Brain microvascular endothelial cell (primary cell): ENCODE data around the gene NGF.

Experiments
- DNase-seq: peaks from one replicate; pipeline ENCODE4 v3.0.0-alpha.2; 2020
- H3K27ac ChIP-seq: fragments of 250-450 bp; sonication (Bioruptor Pico); 2 replicates; pipeline ENCODE4 v1.5.1; 2020; ENCODE audit warnings: mild to moderate bottlenecking, moderate library complexity
- H3K27me3 ChIP-seq: fragments of 250-450 bp; sonication (Bioruptor Pico); replicated peaks from 2 replicates; pipeline ENCODE4 v1.5.1; 2020; ENCODE audit warnings: mild to moderate bottlenecking
- H3K36me3 ChIP-seq: fragments of 250-450 bp; sonication (Bioruptor Pico); replicated peaks from 2 replicates; pipeline ENCODE4 v1.5.1; 2020; ENCODE audit warnings: mild to moderate bottlenecking
- H3K4me3 ChIP-seq: 2 replicates; pipeline ENCODE4 v1.5.1; 2011; ENCODE audit warnings: low read depth, mild to moderate bottlenecking, control low read depth, low read length, moderate library complexity
- CTCF ChIP-seq: IDR thresholded peaks from 2 replicates; pipeline ENCODE4 v1.5.1; 2011; ENCODE audit warnings: low read depth, mild to moderate bottlenecking, moderate library complexity, low read length, control low read depth, inconsistent platforms; ENCODE audit errors: missing control alignments
- in situ Hi-C: cut with HindIII; loops from 2 replicates; pipeline ENCODE4 v1.10.0; 2017; ENCODE audit warnings: low sequenced_read_pairs, low pct_ligation_motif_present

The NGF gene

DNA sequence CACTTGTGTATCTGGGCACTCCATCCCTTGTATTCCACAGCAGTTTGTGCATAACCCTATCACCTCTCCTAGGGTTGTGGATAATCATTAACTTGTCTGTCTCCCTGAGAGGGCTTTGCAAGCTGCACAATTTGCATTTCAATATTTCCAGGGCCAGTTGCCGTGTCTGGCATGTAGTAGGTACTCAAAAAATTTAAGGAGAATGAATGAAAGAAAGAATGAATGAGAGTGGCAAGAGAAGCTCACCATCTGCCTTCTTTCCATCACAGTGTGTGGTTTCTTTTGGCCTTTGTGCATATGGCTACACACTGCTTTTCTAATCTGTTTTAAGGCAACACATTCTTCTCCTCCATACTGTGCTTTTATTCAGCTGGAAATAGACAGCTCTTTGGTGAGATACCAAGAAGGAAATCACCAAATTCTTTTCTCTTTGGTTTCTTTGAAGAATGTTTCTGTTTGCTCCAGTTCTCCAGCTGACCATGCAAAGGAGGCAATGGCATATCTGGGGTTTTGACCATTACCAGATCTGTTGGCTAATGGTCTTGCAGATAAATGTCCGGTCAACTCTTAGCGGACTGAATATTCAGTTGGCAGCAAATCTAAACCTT, 49.4 kb downstream of the NGF start:
- Histone ChIP-seq H3K4me3 (no peak overlapping the region), H3K27ac (no peak overlapping the region), H3K27me3 (no peaks in the 10 kb centered on the region), H3K36me3 (no peaks in the 10 kb centered on the region)
- no peak for TF ChIP-seq CTCF
- in situ Hi-C loops: no loop called here
- DNase-seq: no peak

DNA sequence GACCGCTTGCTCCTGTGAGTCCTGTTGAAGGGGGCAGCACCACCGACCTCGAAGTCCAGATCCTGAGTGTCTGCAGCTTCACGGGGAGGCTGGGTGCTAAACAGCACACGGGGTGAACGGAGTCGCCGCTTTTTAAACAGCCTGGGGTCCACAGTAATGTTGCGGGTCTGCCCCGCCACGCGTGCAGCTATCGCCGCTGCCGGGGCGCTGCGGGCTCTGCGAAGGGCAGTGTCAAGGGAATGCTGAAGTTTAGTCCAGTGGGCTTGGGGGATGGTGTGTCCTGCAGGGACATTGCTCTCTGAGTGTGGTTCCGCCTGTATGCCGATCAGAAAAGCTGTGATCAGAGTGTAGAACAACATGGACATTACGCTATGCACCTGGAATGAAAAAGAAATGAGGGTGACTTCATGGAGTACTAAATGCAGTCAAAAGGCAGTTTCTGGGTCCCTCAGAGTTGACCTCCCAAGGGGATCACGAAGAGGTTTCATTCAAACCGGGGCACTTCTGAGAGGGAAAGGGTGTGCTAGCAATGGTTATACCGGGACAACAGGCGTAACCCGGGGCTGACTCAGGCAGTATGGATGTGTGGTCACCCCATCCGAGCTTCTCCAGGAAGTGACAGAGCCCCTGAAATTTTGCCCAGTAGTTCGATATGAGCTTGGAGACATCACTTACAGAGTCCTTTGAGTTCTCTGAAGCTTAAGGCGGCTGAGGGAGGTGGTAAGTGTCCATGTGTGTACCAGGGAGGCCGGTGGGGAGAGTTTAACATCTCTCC, 51.4 kb downstream of the NGF start:
- DNase-seq: no peak
- H3K27me3 ChIP-seq: no peaks in the 10 kb centered on the region
- in situ Hi-C loops: no loop called here
- no peak overlapping the region for H3K4me3 ChIP-seq
- no peak for TF ChIP-seq CTCF
- H3K27ac ChIP-seq: no peak overlapping the region
- no peaks in the 10 kb centered on the region for H3K36me3 ChIP-seq

DNA sequence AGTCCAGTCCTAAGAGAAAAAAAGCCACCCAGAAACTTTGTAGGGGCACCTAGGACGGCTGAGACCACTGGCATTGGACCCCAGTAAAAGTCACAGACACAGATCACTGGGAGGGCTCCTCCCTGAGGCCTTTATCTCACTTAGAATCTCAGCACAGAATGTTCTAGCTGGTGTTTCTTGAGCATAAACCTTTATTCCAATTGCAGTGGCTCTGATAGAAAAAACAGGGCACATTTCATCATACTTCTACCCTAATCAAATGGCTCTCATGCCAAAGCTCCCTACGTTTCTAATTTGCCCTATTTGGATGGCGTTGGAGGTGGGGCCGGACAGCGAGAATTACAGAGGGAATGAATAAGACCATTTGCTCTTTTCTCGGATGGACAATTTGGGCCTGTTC, 53.8 kb downstream of the NGF start:
- H3K4me3 ChIP-seq: no peak overlapping the region
- no peak overlapping the region for H3K27ac ChIP-seq
- in situ Hi-C loops: no loop called here
- TF ChIP-seq CTCF: no peak
- H3K36me3 ChIP-seq: no peaks in the 10 kb centered on the region
- DNase-seq: no peak
- H3K27me3 ChIP-seq: no peaks in the 10 kb centered on the region

- no peak overlapping the region for H3K4me3 ChIP-seq
- TF ChIP-seq CTCF: no peak
- no peak overlapping the region for H3K27ac ChIP-seq
- no peak for DNase-seq
- H3K36me3 ChIP-seq: no peaks in the 10 kb centered on the region
- no peaks in the 10 kb centered on the region for H3K27me3 ChIP-seq
- in situ Hi-C loops: no loop called here
Observed at GRCh38 chr1:115283681-115284146, 54.3 kb downstream of the NGF start.

- in situ Hi-C loops: no loop called here
- H3K27ac ChIP-seq: no peak overlapping the region
Observed at GRCh38 chr1:115283249-115283648, 54.8 kb downstream of the NGF start.

More at GRCh38 chr1:115283249-115283648, 54.8 kb downstream of the NGF start:
- H3K36me3 ChIP-seq: no peaks in the 10 kb centered on the region
- H3K27me3 ChIP-seq: no peaks in the 10 kb centered on the region
- H3K4me3 ChIP-seq: no peak overlapping the region
- DNase-seq: no peak
- no peak for TF ChIP-seq CTCF
